ENCODE results near the gene SLC25A46. TPM values are rescaled to one million over a fixed set of nuclear protein-coding genes. Genes with fewer than 3 reads are reported as not detected.
"Not testable (repeated sequence)": the region's sequence is repeated elsewhere in the genome, so short reads cannot be mapped to it uniquely, and the experiment has no call there.

Gene SLC25A46
- total and polyA plus RNA-seq, 2 of the 8 experiments (the other 6 are each of a cell fraction or from before 2014, with no cell fraction given): 10.6 to 21.7 TPM

GRCh38 chr5:110692669-110693068 is 46.1 kb upstream of the SLC25A46 start:
- TF ChIP-seq, protein P1, sequence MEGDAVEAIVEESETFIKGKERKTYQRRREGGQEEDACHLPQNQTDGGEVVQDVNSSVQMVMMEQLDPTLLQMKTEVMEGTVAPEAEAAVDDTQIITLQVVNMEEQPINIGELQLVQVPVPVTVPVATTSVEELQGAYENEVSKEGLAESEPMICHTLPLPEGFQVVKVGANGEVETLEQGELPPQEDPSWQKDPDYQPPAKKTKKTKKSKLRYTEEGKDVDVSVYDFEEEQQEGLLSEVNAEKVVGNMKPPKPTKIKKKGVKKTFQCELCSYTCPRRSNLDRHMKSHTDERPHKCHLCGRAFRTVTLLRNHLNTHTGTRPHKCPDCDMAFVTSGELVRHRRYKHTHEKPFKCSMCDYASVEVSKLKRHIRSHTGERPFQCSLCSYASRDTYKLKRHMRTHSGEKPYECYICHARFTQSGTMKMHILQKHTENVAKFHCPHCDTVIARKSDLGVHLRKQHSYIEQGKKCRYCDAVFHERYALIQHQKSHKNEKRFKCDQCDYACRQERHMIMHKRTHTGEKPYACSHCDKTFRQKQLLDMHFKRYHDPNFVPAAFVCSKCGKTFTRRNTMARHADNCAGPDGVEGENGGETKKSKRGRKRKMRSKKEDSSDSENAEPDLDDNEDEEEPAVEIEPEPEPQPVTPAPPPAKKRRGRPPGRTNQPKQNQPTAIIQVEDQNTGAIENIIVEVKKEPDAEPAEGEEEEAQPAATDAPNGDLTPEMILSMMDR (IDR thresholded peaks at IDR 0.05; ENCODE audit: control extremely low read depth in 1 of 3, insufficient read depth in 1 of 3, low read depth in 1 of 3, low read length in 3 of 3): peak in 1 of 3 experiments; percentile 12; a peak in 1 of 4 replicates
- not testable (repeated sequence) for H3K9me3 ChIP-seq (ENCODE audit: insufficient read depth in 2 of 2, low read depth in 1 of 2, low read length in 1 of 2); H3K27me3 ChIP-seq (replicated peaks in 1 of 4; ENCODE audit: control insufficient read depth in 3 of 4, extremely low read depth in 1 of 4, insufficient read depth in 3 of 4, low read length in 3 of 4); H2BK20ac ChIP-seq (ENCODE audit: low read length); FAIRE-seq; H3K79me2 ChIP-seq (ENCODE audit: control insufficient read depth in 1 of 2, insufficient read depth in 2 of 2, low read length in 2 of 2); H3K4me3 ChIP-seq (ENCODE audit: extremely low read depth in 1 of 4, insufficient read depth in 2 of 4, low read depth in 3 of 4, low read length in 4 of 4); H2BK5ac ChIP-seq (ENCODE audit: low read depth, low read length); H3K27ac ChIP-seq (ENCODE audit: low read depth, low read length); H4K8ac ChIP-seq (ENCODE audit: extremely low read depth, insufficient read depth, low read length); H3K9ac ChIP-seq (replicated peaks in 1 of 4; ENCODE audit: extremely low read depth in 1 of 4, low read depth in 3 of 4, low read length in 3 of 4); H4K91ac ChIP-seq (replicated peaks; ENCODE audit: insufficient read length, low read length); H2BK120ac ChIP-seq (replicated peaks; ENCODE audit: low read depth, low read length); H3K4me1 ChIP-seq (replicated peaks in 1 of 4; ENCODE audit: control insufficient read depth in 3 of 4, insufficient read depth in 4 of 4, low read length in 3 of 4); H3K23me2 ChIP-seq (ENCODE audit: low read depth, low read length); H3K36me3 ChIP-seq (ENCODE audit: control insufficient read depth in 2 of 4, insufficient read depth in 4 of 4, low read length in 3 of 4); H2AK5ac ChIP-seq (ENCODE audit: low read depth, low read length); H2BK12ac ChIP-seq (ENCODE audit: low read depth, low read length); H3K4ac ChIP-seq (replicated peaks; ENCODE audit: insufficient read length, low read depth, low read length); H3K23ac ChIP-seq (ENCODE audit: insufficient read length); H3K14ac ChIP-seq (ENCODE audit: insufficient read length); H3K18ac ChIP-seq (ENCODE audit: extremely low read depth, low read length); H3K79me1 ChIP-seq (ENCODE audit: low read depth, low read length); H3K56ac ChIP-seq (replicated peaks; ENCODE audit: insufficient read length, low read depth, low read length); H4K20me1 ChIP-seq (replicated peaks in 1 of 2; ENCODE audit: control insufficient read depth in 1 of 2, insufficient read depth in 2 of 2, low read length in 2 of 2); H3K4me2 ChIP-seq (ENCODE audit: insufficient read depth in 1 of 2, low read depth in 2 of 2, low read length in 2 of 2); H2BK15ac ChIP-seq (ENCODE audit: low read length); H4K5ac ChIP-seq (ENCODE audit: insufficient read length, low read depth, low read length)
- ChIA-PET CTCF (ENCODE audit: partially characterized antibody) (interaction anchor here (1.9 kb wide), 1 partner anchor 10 kb away, joined by 6 read pairs; no protein-coding TSS in a partner anchor), POLR2A (ENCODE audit: partially characterized antibody) (interaction anchor here (0.6 kb wide), 1 partner anchor 333 kb away, joined by 3 read pairs; no protein-coding TSS in a partner anchor)
- WGBS, 2 experiments (ENCODE audit: extremely low coverage in 1 of 2, insufficient coverage in 1 of 2, insufficient read length in 1 of 2, insufficient replicate concordance in 2 of 2, low coverage in 1 of 2, low lambda C conversion rate in 2 of 2, missing lambda C conversion rate in 1 of 2): 85% methylated on average over 5 of the region's 5 CpGs; no CpG with 5 or more reads in 1 of the 2 experiments
- H2AFZ ChIP-seq (ENCODE audit: low read length): peak overlapping the region; percentile 70; the same call in 1 of the 2 replicates
- DNase-seq (ENCODE audit: low read depth in 1 of 2, low spot score in 2 of 2): peak in 1 of 2 experiments; percentile 57
